GM19328 (cell line): ENCODE data around the gene ADAMTSL2.

Source experiments
- ATAC-seq: cut with Tn5 transposase; IDR thresholded peaks from one replicate; pipeline ENCODE4 v1.9.1; 2021; ENCODE audit warnings: mild to moderate bottlenecking, moderate library complexity; ENCODE audit not compliant: unreplicated experiment

The ADAMTSL2 gene

GRCh38 chr9:133499132-133499891 lies 35.2 kb upstream of the ADAMTSL2 start:
- ATAC-seq, result no peak

GRCh38 chr9:133499892-133500270 lies 34.6 kb upstream of the ADAMTSL2 start:
- no peak for ATAC-seq

DNA sequence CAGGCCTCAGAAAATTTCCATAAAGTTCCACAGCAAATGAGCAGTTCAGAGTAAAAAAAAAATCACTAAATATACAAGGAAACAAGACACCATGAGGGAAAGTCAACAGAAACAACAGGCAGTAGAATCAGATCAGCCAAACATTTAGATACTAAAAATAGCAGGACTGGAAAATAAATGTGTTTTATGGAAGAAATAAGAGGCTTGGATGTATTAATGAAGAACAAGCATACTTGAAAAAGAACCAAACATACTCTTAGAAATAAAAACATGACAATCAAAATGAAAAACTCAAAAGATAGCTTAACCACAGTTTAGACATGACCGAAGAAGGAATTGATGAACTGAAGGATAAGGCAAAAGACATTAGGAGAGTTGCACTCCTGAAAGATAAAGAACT lies 32.4 kb upstream of the ADAMTSL2 start:
- ATAC-seq, result no peak

DNA sequence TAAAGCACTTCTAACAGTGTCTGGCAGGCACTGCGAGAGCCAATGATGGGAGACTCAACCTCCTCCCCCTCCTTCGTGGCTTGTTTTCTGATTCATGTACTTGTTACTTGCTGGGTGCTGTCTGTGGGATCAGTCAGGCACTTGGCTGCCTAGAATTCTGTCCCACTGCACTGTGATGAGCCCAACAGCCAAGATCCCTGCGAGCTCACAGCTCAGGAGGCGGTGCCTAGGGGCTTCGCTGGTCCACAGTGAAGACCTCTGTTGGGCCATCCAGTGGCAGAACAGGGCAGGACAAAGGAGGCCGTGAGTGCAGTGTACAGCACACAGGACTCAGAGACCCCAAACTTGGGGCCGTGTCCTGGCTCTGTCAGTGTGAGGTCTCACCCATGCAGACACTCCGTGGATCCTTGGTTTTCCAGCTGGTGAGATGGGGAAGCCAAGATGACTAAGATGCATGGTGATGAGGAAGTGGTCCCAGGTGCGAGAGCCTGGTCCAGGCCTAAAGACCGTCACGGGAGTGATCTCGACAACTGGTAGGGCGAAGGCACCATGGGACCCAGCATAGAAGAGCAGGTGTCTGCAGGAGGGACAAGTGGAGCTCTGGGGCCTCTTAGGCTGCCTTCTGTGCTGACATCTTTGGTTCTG lies 29.2 kb upstream of the ADAMTSL2 start:
- no peak for ATAC-seq

DNA sequence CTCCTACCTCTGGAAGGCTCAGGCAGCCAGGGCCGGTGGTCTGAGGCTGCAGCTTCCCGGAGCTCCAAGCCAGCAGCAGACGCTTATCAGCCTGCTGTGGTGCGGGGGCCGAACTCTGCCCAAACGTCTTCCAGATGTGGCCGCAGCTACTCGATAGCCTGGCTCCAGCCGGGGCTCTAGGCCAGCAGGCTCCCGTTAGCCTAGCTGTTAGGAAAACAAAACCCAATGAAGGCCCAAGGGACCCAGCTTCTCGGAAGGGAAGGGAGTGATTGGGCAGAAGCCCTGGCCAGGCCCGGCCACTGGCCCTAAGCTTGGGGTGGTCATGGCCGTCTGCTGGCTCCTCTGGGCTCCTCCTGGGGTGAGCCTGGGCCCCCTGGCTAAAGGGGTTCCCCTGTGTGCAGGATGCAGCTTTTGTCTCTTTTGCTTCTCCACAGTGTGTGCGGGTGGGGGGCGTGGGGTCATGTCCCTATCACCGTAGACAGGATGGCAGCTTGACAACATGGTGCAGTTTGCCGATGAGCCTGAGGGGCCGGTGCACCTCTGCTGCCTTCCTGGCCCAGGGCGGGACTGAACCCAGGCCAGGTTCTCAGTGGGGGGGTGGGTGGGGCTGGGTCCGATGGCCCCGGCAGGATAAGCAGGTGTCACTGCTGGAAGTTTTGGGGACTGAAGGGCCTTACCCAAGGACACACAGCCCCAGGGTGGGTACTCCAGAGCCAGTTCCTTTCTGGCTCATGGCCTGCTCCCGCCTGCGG lies 28.4 kb upstream of the ADAMTSL2 start:
- ATAC-seq, result no peak

- ATAC-seq, result no peak
These were observed 27.9 kb upstream of the ADAMTSL2 start for GRCh38 chr9:133506653-133507038.

- ATAC-seq, result no peak
These were observed 27.1 kb upstream of the ADAMTSL2 start for GRCh38 chr9:133507246-133507965.

GRCh38 chr9:133508046-133508445 lies 26.5 kb upstream of the ADAMTSL2 start:
- ATAC-seq, result no peak

DNA sequence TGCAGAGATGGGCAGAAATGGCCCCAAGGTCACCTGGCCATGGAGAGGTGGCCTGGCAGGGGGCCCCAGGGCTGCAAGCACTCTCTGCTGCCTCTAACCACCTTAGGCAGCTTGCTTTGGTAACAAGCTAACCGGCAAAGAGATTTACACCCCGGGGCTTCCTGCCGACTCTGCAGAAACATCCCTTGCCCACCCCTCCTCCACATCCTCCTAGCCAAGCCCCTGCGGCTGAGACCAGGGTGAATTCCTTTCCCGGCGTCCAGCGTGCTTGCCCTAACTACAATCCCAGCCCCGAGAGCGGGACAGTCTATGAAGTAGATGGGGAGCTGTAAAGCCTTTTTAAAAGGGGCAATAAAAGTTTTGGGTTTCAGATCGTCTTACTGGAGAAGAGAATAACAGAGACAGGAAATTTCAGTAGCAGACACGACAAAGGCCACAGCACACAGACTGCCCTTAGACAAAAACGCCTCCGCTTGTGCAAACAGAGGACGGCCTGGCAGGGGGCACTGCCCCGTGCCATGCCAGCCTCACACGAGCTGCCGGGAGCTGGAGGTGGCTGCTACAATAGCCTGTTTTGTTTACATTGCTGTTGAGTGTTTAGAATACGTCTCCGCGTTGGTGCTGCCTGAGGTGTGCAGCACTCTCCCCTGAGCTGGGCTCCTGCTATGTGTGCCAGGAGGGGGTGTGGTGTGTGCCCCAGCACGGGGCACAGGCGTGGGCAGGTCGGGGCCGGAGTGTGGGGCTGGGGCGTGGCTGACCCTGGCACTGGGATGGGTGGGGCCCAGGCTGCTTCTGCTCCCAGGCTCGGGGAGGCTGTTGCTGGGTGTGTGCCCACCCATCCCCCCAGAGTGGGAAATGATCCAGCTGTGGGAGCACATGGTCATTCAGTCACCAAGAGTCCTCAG lies 25.1 kb upstream of the ADAMTSL2 start:
- no peak for ATAC-seq

DNA sequence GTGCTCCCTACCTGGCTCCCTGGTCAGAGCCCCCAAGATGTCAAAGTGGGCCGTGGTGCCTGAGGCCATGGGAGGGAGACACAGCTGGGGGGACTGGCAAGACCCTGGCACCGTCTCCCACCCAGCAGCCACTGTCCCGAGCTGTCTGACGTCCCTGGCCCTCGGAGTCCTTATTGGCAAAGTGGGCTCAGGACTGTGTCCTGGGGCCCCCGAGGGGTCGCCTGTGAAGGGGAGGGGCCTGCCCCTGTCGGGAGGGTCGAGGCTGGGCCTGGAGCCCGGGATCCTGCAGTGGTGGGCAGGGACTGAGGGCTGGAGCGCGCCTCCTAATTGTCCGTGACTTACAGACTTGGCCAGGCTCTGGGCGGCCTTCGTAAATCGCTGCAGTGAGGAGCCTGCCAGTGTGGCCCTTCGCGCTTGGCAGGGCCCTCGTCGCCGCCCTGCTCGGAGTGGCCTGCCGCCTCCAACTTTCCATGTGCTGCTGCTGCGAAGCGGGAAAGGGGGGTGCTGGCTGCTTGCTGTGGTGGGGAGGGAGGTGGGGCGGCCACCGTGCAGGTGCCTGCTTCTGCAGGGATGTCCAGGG lies 23.5 kb upstream of the ADAMTSL2 start:
- ATAC-seq, result no peak

DNA sequence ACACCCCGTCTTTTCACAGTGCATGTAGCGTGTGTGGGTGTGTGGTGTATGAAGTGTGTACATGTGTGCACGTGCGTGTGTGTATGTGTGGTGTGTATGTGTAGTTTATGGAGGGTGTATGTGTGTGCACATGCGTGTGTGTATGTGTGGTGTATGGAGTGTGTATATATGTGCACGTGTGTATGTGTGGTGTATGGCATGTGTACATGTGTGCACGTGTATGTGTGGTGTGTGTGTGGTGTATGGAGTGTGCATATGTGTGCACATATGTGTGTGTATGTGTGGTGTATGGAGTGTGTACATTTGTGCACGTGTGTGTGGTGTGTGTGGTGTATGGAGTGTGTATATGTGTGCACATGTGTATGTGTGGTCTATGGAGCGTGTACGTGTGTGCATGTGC lies 22.9 kb upstream of the ADAMTSL2 start:
- ATAC-seq, result no peak

- ATAC-seq, result no peak
These were observed 22.0 kb upstream of the ADAMTSL2 start for GRCh38 chr9:133512253-133513213.

GRCh38 chr9:133513214-133514100 lies 21.0 kb upstream of the ADAMTSL2 start:
- ATAC-seq, result no peak

- ATAC-seq, result no peak
These were observed 19.9 kb upstream of the ADAMTSL2 start for GRCh38 chr9:133514460-133515239.

- no peak for ATAC-seq
These were observed 19.3 kb upstream of the ADAMTSL2 start for GRCh38 chr9:133515240-133515610.

GRCh38 chr9:133515615-133516255 lies 18.8 kb upstream of the ADAMTSL2 start:
- ATAC-seq, result no peak
